HG03354 (cell line): ENCODE data around the gene DOK3.

Experiments
- ATAC-seq: cut with Tn5 transposase; IDR thresholded peaks from one replicate; pipeline ENCODE4 v1.9.1; 2021; ENCODE audit warnings: mild to moderate bottlenecking; ENCODE audit not compliant: unreplicated experiment, poor library complexity, severe bottlenecking

The DOK3 gene

GRCh38 chr5:177456976-177457851 lies 52.4 kb downstream of the DOK3 start:
- peak; percentile 54 for ATAC-seq

- no peak for ATAC-seq
Observed at GRCh38 chr5:177456591-177456964, 53.0 kb downstream of the DOK3 start.

- peak; percentile 24 for ATAC-seq
Observed at GRCh38 chr5:177455661-177456590, 53.7 kb downstream of the DOK3 start.

GRCh38 chr5:177455036-177455660 lies 54.5 kb downstream of the DOK3 start:
- ATAC-seq: peak; percentile 55

GRCh38 chr5:177454397-177455035 lies 55.1 kb downstream of the DOK3 start:
- ATAC-seq: peak; percentile 50

- peak; percentile 2 for ATAC-seq
Observed at GRCh38 chr5:177453852-177454396, 55.7 kb downstream of the DOK3 start.

- ATAC-seq: no peak
Observed at GRCh38 chr5:177452688-177453638, 56.7 kb downstream of the DOK3 start.
